GM23338 (cell line): ENCODE measurements around the gene ADCY6. TPM values are rescaled to one million over a fixed set of nuclear protein-coding genes. Genes with fewer than 3 reads are reported as not detected.

Experiments
- ATAC-seq: fragments of 200-7000 bp; cut with Tn5 transposase; 3 replicates; pipeline ENCODE4 v1.9.1; 2020
- DNase-seq: peaks from one replicate; pipeline ENCODE4 v3.0.0-alpha.2; 2015; ENCODE audit warnings: low spot score
- H2AFZ ChIP-seq: fragments of 200-600 bp; sonication (generic); 2 replicates; pipeline ENCODE4 v1.8.0; 2016; ENCODE audit warnings: antibody characterized with exemption, mild to moderate bottlenecking, moderate library complexity
- H3F3A ChIP-seq: fragments of 200-600 bp; sonication (generic); replicated peaks from 2 replicates; pipeline ENCODE4 v1.8.0; 2017; ENCODE audit warnings: antibody characterized with exemption, mixed run types, low read depth
- H3K27ac ChIP-seq: fragments of 200-600 bp; sonication (generic); 2 replicates; pipeline ENCODE4 v1.6.1; 2016; ENCODE audit warnings: low read depth
- H3K27me3 ChIP-seq: fragments of 200-600 bp; sonication (generic); 2 replicates; pipeline ENCODE4 v1.8.0; 2016; ENCODE audit warnings: mild to moderate bottlenecking, mixed run types, moderate library complexity; ENCODE audit not compliant: insufficient read depth
- H3K36me3 ChIP-seq: fragments of 200-600 bp; sonication (generic); 2 replicates; pipeline ENCODE4 v1.8.0; 2016; ENCODE audit warnings: mild to moderate bottlenecking; ENCODE audit not compliant: insufficient read depth
- H3K4me1 ChIP-seq: fragments of 200-600 bp; sonication (generic); 2 replicates; pipeline ENCODE4 v1.8.0; 2016; ENCODE audit warnings: mild to moderate bottlenecking, moderate library complexity; ENCODE audit not compliant: insufficient read depth
- H3K4me2 ChIP-seq: fragments of 200-600 bp; sonication (generic); 2 replicates; pipeline ENCODE4 v1.7.1; 2017; ENCODE audit warnings: mixed run types
- H3K4me3 ChIP-seq: fragments of 200-600 bp; sonication (generic); 2 replicates; pipeline ENCODE4 v1.6.1; 2016; ENCODE audit warnings: mixed run types
- H3K79me2 ChIP-seq: fragments of 200-600 bp; sonication (generic); replicated peaks from 2 replicates; pipeline ENCODE4 v1.8.0; 2017; ENCODE audit warnings: mild to moderate bottlenecking; ENCODE audit not compliant: insufficient read depth
- H3K9me2 ChIP-seq: fragments of 200-600 bp; sonication (generic); 2 replicates; pipeline ENCODE4 v1.8.0; 2017; ENCODE audit not compliant: insufficient read depth
- H4K20me1 ChIP-seq: fragments of 200-600 bp; sonication (generic); replicated peaks from 2 replicates; pipeline ENCODE4 v1.8.0; 2017; ENCODE audit warnings: mild to moderate bottlenecking; ENCODE audit not compliant: insufficient read depth
- H3K27ac Mint-ChIP-seq: 2 replicates; pipeline ENCODE4 v1.8.0; 2020; ENCODE audit warnings: inconsistent platforms, mild to moderate bottlenecking, moderate library complexity, mixed read lengths
- H3K27me3 Mint-ChIP-seq: 3 replicates; pipeline ENCODE4 v1.8.0; 2022; ENCODE audit warnings: low read depth, mild to moderate bottlenecking, moderate library complexity, mixed read lengths, inconsistent platforms; ENCODE audit not compliant: insufficient read depth, poor library complexity
- H3K36me3 Mint-ChIP-seq: 3 replicates; pipeline ENCODE4 v1.8.0; 2021; ENCODE audit warnings: low read depth, mild to moderate bottlenecking, inconsistent platforms, moderate library complexity, mixed read lengths
- H3K4me1 Mint-ChIP-seq: 3 replicates; pipeline ENCODE4 v1.8.0; 2020; ENCODE audit warnings: mild to moderate bottlenecking, inconsistent platforms, mixed read lengths
- H3K4me3 Mint-ChIP-seq: 3 replicates; pipeline ENCODE4 v1.8.0; 2021; ENCODE audit warnings: moderate library complexity, mild to moderate bottlenecking, inconsistent platforms, mixed read lengths
- H3K9me3 Mint-ChIP-seq: 3 replicates; pipeline ENCODE4 v1.8.0; 2020; ENCODE audit warnings: moderate library complexity, mild to moderate bottlenecking, inconsistent platforms, mixed read lengths
- CREB1 ChIP-seq: fragments of 250-450 bp; sonication (Bioruptor Pico); IDR thresholded peaks from 2 replicates; pipeline ENCODE4 v1.5.0; 2020; ENCODE audit warnings: low read depth, mild to moderate bottlenecking, moderate library complexity
- CTCF ChIP-seq, 2 experiments: fragments of 200-600 bp in 1 of 2; sonication (generic) in 1 of 2; conservative IDR thresholded peaks; 2 replicates each; pipeline versions ENCODE4 v1.5.1 to v1.6.1; 2016 to 2017; ENCODE audit warnings: antibody characterized with exemption in 2 of 2, low read depth in 2 of 2, mild to moderate bottlenecking in 2 of 2, moderate library complexity in 1 of 2
- ETS1 ChIP-seq: IDR thresholded peaks from 2 replicates; pipeline ENCODE4 v1.6.1; 2016; ENCODE audit warnings: antibody characterized with exemption
- EZH2phosphoT487 ChIP-seq: fragments of 200-600 bp; sonication (generic); IDR thresholded peaks from one replicate; pipeline ENCODE4 v1.8.1; 2018; ENCODE audit warnings: antibody characterized with exemption; ENCODE audit not compliant: unreplicated experiment
- JUNB ChIP-seq: IDR thresholded peaks from one replicate; pipeline ENCODE4 v1.6.1; 2016; ENCODE audit warnings: antibody characterized with exemption; ENCODE audit not compliant: unreplicated experiment
- NANOG ChIP-seq: IDR thresholded peaks from 2 replicates; pipeline ENCODE4 v1.6.1; 2016; ENCODE audit warnings: antibody characterized with exemption, borderline replicate concordance
- POLR2AphosphoS5 ChIP-seq: IDR thresholded peaks from 2 replicates; pipeline ENCODE4 v1.6.1; 2016; ENCODE audit warnings: antibody characterized with exemption, low read depth
- ZNF114 ChIP-seq: fragments of 250-450 bp; sonication (Bioruptor Pico); IDR thresholded peaks from 2 replicates; pipeline ENCODE4 v1.5.0; 2020; ENCODE audit warnings: mild to moderate bottlenecking, moderate library complexity
- polyA plus RNA-seq: library from polyadenylated mRNA; unstranded; fragments of >200 nt; fragmentation: Nextera tagmentation; extraction: Ambion mirVana; gene quantifications from 2 replicates; pipeline ENCODE4 v1.2.1, GENCODE V29; 2016
- total RNA-seq: library from RNA; depleted of rRNA; stranded (reverse); fragments of >200 nt; shearing (Covaris generic); gene quantifications from 2 replicates; pipeline ENCODE4 v1.2.3, GENCODE V29; 2014

ADCY6 gene
- total and polyA plus RNA-seq, 2 experiments from 2014 or later = 1.0 to 16.5 TPM

GRCh38 chr12:48758737-48759136 lies 30.2 kb downstream of the ADCY6 start (continued):
- TF ChIP-seq ETS1 (no peak), NANOG (no peak)

GRCh38 chr12:48758186-48758585 lies 30.7 kb downstream of the ADCY6 start:
- no peak for DNase-seq
- Histone ChIP-seq H3K4me3 (no peak overlapping the region), H2AFZ (no peak overlapping the region), H3K4me2 (no peak overlapping the region), H3K27me3 (no peaks in the 10 kb centered on the region), H3F3A (no peaks in the 10 kb centered on the region), H3K9me2 (no peaks in the 10 kb centered on the region), H3K36me3 (no peaks in the 10 kb centered on the region), H3K4me1 (no peaks in the 10 kb centered on the region), H3K79me2 (no peaks in the 10 kb centered on the region), H3K27ac (no peak overlapping the region), H4K20me1 (no peaks in the 10 kb centered on the region)
- TF ChIP-seq EZH2phosphoT487 = no peak
- TF ChIP-seq ZNF114 (CRISPR knock-in tag) = no peak
- no peak for TF ChIP-seq JUNB
- TF ChIP-seq CREB1 = no peak
- peak in 1 of 2 experiments; percentile 30; a peak in 1 of 4 replicates for TF ChIP-seq CTCF (conservative IDR thresholded peaks at IDR 0.05; ENCODE audit: low read depth in 2 of 2)
- no peak for TF ChIP-seq NANOG
- H3K27ac Mint-ChIP-seq = no peak overlapping the region
- no peak overlapping the region for H3K4me3 Mint-ChIP-seq
- no peak; the same call in 2 of the 3 replicates for ATAC-seq
- H3K4me1 Mint-ChIP-seq = no peaks in the 10 kb centered on the region
- no peaks in the 10 kb centered on the region for H3K36me3 Mint-ChIP-seq
- no peaks in the 10 kb centered on the region; the same call in 2 of the 3 replicates for H3K9me3 Mint-ChIP-seq
- H3K27me3 Mint-ChIP-seq = peaks cover 2% of the 10 kb centered on the region

GRCh38 chr12:48750769-48751356 lies 38.0 kb downstream of the ADCY6 start:
- H3K27ac ChIP-seq = no peak overlapping the region
- TF ChIP-seq CREB1 (no peak), EZH2phosphoT487 (no peak), NANOG (no peak), CTCF (conservative IDR thresholded peaks at IDR 0.05; ENCODE audit: low read depth in 2 of 2) (no peak), JUNB (no peak), POLR2AphosphoS5 (no peak), ZNF114 (CRISPR knock-in tag) (no peak)
- no peaks in the 10 kb centered on the region for H3K27me3 ChIP-seq
- H3F3A ChIP-seq = no peaks in the 10 kb centered on the region
- DNase-seq = no peak
- H3K4me3 ChIP-seq = no peak overlapping the region
- no peak for ATAC-seq
- Mint-ChIP-seq H3K36me3 (no peaks in the 10 kb centered on the region), H3K27ac (no peak overlapping the region), H3K9me3 (no peaks in the 10 kb centered on the region), H3K27me3 (peaks cover 2% of the 10 kb centered on the region), H3K4me1 (no peaks in the 10 kb centered on the region), H3K4me3 (no peak overlapping the region; the same call in 2 of the 3 replicates)
- H3K9me2 ChIP-seq = no peaks in the 10 kb centered on the region
- no peak overlapping the region for H3K4me2 ChIP-seq
- H3K4me1 ChIP-seq = no peaks in the 10 kb centered on the region
- no peaks in the 10 kb centered on the region for H3K79me2 ChIP-seq
- no peaks in the 10 kb centered on the region for H4K20me1 ChIP-seq
- H3K36me3 ChIP-seq = no peaks in the 10 kb centered on the region
- no peak overlapping the region for H2AFZ ChIP-seq
